Activated T-helper 9 cell treated with anti-CD3 and anti-CD28 coated beads, Interleukin-2, amount 50 U/mL, for 16 hours (primary cell): ENCODE measurements around the gene KCNJ15.
"Not testable (repeated sequence)": the region's sequence is repeated elsewhere in the genome, so short reads cannot be mapped to it uniquely, and the experiment has no call there.

Experiments
- DNase-seq: peaks from one replicate; pipeline ENCODE4 v3.0.0-alpha.2; 2020; ENCODE audit warnings: low read depth

Gene KCNJ15

DNA sequence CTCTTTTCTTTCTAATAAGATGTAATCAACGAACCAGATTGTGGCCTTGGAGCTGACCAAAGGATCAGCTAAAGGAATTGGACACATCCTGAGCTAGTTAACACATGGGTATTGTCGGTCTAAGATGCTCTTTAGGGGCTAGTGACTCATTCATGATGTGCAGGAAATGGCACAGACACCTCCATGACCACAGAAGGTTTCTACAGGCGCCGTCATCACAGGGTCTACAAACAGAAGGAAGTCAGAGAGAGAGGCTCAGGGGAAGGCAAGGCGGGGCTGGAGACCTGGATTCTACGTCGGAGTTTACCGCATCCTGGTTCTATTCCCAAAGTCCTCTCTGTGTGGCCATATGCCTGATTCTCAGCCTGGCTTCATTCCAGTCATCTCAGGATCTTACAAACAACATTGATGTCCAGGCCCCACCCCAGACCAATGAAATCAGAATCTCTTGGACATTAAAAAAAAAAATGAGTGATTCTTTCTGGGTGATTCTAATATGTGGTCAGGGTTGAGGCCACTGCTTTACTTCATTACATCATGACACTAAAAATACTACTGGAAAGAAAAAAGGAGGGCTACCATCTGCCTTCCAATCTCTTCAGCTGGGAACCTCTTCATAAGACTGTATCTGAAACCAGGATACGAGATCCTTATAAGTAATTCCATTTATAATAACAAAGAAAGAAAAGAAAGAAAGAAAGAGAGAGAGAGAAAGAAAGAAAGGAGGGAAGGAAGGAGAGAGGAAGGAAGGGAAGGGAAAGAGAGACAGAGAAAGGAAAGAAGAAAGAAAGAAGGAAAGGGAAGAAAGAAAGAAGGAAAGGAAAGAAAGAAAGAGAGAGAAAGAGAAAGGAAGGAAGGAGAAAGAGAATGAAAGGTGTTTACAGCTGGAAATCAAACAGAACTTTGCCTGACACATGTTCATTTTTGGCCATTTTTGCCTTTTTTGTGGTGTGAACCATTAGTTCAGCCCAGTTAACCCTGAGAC, 11.6 kb upstream of the KCNJ15 start:
- DNase-seq, result peak; percentile 14

DNA sequence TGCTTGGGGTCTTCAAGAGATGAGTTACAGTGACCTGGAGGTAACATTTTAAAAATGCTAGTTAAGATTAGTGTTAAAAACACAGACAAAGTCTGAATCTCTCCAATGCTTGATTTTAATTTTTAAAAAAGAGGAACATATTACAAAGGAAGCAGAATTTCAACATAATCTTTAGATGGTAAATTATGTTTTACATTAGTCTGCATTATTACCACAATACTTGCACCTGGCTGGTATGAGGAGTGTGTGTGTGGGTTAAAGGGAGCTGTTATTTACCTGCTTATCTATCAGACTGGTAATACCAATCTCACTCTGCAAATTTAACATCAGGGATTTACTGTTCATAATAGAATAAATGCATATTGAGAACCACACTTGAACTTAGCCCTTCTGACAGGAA, 10.3 kb upstream of the KCNJ15 start:
- no peak for DNase-seq

DNA sequence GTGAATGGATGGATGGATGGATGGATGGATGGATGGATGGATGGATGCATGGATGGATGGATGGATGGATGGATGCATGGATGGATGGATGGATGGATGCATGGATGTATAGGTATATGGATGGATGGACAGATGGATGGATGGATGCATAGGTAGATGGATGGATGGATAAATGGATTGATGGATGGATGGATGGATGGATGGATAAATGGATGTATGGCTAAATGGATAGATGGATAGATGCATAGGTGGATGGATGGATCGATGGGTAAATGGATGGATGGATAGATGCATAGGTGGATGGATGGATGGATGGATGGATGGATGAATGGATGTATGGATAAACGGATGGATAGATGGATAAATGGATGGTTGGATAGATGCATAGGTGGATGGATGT, 9.7 kb upstream of the KCNJ15 start:
- not testable (repeated sequence) for DNase-seq

DNA sequence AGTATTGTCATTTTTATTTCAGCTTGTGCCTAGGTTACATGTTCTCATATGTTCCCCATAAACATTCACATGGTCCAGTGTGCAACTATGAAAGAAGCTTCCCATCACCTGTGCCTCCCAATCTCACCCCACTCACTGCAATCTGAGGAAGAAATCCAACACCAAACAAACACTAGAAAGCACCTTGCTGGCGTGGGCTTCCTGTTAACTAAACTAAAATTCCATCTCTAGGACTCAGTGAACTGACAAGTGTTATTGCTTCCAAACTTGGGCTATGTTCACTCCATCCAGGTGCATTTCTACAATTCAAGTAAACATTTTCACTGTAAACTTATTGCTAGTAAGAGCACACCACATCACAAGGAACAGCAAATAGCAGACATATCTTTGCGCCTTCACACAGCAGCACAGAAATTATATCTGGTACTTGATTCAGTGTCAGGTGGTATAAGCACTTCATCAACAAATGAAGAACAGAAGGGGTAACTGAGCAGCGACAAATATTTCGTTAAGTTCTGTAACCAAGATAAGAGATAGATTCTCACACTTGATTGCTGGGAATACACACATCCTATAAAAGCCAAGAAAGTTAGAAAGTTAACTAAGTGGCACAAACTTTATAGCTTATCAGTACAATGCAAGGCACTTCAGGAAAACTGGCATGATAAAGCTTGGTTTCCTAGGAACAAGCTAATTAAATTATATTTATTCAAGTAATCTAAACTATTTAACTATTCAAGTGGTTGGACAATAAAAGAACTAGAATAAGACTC, 8.9 kb upstream of the KCNJ15 start:
- no peak for DNase-seq

DNA sequence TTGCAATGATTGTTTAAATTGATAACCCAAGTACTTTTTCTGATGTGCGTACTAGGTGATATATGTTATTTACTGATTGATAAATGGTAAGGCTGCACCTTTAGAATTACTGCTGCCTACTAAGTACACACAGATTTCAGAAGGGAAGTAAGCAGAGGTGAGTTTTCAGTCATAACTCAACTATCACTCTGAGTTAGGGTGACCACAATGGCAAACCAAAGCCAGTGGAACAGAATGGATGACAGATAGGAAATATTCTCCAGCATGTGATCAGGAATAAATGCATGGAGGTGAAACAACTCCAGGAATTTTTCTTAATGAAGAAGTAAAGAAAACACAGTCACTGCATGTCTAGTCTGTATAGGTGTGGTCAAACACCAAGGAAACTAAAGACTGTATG, 7.5 kb upstream of the KCNJ15 start:
- no peak for DNase-seq

DNA sequence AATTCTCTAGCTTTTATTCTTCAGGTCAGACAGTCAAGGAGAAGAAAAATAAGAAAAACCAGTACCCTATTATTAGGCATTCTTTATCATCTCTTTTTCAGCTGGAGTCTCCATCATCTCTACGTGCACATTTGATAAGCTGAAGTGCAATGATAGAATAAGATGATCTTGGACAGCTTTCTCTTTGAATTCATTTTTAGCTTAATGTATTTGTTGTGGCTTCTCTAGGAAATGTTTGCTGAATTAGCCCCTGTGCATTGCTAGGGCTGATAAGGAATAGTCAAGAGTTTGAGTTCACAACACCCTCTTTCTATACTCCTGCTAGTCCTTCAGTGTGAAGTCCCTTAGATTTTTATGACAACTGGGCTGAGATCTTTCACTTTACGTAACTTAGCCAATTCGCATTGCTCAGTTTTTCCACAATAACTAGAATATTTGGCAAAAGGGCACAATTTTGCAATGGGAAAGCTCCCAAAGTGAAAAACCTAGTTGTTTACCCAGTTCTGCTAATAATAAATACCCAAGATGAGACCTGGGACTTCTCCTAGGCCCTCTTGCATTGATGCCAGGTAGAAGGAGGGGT, 7.0 kb upstream of the KCNJ15 start:
- DNase-seq, result no peak

DNA sequence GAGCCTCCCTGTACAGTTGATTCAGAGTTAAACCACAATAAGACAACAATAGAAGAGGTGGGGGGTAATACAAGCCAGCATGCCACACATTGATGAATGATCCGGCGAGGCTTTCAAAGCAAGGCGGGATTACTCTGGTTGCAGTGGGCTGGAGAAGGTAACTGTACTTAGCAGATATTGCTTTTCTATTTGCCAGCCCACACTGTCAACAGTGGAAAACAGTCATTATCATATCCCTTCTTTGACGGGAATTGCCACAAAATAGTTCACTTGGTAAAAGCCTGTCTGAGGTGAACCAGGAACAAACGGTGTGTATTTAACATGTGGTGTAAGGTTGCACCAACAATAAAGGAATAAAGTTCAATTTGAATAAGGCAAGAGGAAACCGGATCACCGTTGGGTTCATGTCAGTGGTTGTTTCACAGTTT, 5.8 kb upstream of the KCNJ15 start:
- DNase-seq, result no peak

DNA sequence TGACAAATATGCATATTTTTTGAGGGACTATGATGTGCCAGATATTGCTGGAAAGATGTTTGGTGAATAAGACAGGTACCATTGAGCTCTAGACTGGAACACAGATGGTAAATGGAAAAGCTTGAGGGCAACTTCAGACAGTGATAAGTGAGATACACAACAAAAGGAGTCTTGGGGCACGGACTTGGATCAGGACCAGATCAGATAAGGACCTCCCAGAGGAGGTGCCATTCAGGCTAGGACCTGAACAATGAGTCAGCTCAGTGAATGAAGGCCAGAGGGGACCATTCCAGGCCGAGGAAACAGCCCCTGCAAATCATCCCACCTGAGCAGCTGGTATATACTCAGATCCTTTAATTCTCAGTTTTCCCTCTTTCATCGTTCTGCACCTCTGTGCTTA, 1.8 kb upstream of the KCNJ15 start:
- DNase-seq, result no peak

DNA sequence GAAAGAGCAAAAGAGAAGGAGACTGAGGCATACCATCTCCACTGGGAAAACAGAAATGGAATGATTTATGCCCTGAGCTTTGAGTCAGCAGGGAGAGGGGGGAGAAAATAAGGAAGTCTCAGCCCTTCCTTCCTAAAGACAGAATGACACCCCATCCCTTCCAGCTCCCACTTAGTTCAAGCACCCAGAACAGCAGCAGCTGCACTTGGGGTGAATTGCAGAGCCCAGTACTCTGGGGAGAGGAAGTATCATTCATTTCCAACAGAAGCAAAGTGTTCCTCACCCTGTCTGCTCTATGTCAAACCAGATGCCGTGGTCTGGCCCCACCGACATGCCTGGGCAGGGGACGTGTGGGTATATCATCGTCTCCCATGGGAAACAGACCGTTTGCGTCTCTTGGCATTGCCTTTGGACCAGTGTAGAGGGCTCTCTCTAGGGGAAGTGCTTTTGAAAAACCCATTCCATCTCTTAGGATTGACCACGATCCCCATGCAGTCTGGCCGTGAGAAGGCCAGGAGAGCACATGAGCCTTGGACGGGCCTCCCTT, 1.1 kb upstream of the KCNJ15 start:
- no peak for DNase-seq

DNA sequence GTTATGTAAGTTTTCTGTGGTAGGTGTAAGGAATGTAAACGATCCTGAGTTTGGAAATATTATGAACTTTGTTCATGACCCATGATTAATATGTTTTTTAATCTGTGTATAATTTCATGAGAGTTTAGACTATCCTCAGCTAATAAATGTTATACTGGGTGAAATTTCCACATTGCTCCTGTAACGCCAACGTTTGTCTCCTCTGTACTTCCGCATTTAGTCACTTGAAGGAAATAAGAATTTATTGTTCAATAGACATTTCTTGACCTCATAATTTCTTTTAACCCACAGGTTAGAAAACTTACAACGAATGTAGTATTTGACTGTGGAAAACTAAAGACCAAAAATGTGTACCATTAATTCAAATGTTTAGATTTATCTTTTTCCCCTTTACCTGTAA, 876 bp downstream of the KCNJ15 start:
- DNase-seq, result no peak

DNA sequence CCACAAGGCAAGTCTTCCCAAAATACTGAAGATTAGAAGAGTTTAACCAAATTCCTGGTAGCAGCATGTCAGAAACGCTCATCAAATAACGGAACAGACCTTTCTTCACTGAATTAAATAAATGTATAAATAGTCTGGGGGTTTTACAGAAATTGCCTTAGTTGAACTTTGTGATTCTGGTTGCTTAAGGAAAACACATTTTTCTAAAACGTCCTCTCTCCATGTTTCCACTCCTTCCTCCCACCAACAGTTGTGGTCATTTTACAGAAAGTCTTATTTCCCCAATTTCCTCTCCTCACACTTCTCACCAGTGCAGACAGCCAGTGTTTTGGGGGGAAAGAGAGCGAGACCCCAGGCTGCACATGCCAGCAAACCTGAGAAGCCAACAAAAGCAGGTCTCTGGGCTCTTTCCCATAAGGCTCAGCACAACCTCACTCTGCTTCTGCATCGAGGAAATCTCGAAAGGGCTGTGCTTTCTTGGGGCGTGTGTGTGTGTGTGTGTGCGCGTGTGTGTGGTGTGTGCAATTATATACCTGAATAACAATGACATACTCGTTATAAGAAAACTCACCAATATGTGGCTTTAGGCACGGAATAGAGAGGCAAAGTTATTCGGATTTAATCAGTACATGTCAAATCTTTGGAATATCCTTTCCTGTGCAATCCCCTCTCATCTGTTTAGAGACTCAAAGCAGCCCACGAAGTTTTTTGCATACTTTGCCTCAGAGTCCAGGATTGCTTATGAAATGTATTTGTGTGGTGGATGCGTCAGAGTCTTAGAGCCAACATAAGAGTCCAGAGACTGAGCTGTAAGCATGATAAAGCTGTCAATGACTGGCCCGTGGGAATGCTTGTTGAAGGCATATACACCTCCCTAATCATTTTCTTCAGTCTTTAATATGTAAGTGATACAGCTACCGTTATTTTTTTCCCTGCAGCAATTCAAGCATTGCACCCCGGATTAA, 2.0 kb downstream of the KCNJ15 start:
- no peak for DNase-seq

DNA sequence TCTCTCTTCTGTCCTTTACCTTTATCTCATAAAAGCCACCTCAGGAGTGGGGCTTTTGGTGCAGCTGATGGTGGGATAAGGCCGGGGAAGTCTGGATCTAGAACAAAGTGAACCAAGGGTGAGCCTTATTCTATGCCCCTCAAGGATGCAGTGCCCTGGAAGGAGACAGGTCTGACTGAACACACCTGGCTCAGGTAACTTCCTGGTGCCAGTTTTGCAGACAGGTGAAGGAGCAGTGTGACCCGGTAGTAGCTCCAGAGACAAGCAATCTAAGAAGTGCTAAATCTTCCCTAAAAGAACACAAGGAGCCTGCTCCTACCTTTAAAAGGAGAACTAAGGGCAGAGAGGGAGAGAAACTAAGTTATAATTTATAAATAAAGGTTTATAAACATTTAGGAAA, 2.9 kb downstream of the KCNJ15 start:
- no peak for DNase-seq

DNA sequence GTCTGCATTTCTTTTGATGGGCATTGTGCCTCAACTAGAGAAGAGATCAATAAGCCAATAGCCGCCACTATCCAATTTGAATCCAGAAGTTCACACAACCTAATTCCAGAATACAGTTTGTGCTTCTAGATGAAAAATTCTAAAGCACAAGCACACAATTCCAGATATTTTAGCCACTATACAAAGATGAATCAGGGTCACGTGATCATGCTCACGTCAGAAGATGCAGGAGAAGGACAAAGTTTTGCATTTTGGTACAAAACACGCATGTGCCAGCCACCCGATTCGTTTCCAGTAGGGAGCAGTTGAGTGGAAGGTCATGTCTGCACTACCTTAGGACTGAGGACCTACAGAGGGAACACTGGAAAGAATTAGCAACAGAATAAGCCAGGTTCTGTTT, 3.6 kb downstream of the KCNJ15 start:
- no peak for DNase-seq

DNA sequence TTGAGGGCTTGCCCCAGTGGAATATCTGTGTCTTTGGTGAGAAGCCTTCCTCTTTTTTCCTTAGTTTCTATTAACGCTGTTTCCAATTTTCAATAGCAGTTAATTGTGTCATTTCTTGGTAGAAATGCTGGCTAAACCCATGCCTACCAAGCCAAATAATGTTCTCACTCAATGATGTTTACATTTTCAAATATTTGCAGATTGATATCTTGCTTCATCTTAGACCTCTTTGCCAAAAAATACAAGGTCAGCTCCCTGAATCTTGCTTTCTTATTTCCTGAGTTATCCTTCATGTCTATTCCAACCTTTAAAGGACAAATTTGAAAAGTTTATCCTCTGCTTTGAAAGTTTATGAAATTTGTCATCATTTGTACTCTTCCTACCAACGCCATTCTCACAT, 5.1 kb downstream of the KCNJ15 start:
- DNase-seq, result no peak

DNA sequence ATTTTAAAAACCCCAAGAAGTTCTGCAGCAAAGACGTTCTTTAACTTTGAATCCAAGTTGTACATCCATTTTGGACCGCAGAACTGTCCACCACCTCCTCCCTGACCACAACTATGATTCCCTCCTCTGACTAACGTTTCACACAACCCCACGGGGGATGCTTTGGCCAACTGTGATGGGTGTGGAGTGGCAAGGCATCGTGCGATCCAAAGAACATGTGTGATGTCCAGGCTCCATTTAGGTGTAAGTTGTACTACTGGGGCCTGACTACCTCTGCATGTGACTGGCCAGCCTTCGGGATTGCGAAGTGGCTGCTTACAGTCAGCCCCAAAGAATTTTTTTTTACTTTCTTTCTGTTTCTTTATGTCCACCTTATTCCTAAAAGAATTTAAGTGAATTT, 6.7 kb downstream of the KCNJ15 start:
- no peak for DNase-seq

DNA sequence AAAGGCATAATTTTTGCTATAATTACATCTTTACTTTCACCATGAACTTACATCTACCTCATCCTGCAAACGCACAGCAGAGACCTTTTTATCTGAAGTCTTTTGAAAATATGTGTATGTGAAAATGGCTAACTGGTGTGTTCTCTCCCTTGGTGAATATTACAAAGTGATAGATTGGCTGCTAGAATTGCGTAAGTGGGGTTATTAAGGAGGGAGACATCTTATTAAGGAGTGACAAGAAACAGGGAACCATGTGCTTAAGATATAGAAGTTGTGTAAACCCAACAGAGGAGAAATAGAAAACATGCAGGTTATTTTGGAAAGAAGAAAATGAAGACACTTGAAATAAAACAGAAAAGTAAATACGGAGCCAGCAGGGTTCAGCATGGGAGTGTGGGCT, 7.8 kb downstream of the KCNJ15 start:
- no peak for DNase-seq

DNA sequence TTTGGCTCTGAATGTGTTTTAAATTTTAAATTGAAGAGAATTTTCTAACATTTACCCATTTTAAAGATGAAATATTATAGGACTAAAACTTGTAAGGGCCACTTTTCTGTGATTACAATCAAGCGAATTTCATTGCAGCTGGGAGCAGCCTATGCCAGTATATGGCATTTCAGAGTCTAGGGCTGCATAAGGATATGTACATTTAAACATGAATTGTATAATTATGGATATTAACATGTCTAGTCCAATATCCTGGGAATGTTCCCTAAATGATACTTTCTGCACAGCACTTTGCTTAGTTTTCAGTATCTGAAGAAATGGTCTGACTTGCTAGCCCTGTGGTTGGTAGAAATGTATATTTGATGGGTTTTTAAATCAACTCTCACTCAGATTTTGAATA, 8.4 kb downstream of the KCNJ15 start:
- no peak for DNase-seq

DNA sequence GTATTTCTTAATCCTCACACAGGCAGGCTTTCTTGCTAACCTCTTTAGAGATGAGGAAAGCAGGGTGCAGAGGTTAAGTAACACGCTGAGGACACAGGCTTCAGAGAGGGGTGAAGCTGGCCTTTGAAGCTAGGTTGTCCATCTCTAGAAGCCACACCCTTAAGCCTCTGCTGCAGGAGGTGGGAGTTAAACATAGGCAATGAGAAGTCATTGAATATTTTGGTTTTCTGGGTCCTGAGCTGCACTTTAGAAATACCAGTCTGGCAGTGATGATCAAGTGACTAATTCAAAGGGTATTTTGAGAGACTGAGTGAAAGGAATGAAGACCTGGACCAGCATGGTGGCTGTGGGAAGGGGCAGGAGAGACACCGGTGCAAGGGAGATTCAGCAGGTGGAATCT, 9.9 kb downstream of the KCNJ15 start:
- no peak for DNase-seq

DNA sequence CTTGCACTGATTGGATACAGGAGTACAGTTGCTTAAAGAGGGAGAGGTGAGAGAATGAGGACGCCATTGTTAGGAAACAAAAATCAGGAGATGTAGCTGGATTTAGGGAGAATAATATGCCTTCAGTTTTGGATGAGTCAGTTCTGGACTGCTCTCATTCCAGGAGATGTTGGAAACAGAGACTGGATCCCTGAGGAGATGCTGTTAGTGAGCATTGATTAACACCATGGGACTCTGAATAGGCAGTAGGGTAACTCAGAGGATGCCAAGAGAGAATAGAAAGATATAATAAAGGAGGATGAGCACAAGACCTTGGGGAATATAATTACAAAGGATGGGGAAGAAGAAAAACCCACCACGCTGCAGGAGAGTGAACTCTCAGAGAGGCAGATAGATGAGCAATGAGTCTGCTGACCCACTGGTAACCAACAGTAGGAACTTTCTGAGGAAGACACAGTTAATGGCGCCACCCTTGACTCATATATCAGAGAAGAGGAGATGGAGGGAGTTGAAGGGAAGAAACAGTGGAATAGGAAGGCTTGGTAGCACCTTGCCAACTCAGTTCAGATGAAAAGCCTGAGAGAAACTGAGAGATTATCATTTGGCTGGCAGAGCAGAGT, 10.5 kb downstream of the KCNJ15 start:
- DNase-seq, result no peak

DNA sequence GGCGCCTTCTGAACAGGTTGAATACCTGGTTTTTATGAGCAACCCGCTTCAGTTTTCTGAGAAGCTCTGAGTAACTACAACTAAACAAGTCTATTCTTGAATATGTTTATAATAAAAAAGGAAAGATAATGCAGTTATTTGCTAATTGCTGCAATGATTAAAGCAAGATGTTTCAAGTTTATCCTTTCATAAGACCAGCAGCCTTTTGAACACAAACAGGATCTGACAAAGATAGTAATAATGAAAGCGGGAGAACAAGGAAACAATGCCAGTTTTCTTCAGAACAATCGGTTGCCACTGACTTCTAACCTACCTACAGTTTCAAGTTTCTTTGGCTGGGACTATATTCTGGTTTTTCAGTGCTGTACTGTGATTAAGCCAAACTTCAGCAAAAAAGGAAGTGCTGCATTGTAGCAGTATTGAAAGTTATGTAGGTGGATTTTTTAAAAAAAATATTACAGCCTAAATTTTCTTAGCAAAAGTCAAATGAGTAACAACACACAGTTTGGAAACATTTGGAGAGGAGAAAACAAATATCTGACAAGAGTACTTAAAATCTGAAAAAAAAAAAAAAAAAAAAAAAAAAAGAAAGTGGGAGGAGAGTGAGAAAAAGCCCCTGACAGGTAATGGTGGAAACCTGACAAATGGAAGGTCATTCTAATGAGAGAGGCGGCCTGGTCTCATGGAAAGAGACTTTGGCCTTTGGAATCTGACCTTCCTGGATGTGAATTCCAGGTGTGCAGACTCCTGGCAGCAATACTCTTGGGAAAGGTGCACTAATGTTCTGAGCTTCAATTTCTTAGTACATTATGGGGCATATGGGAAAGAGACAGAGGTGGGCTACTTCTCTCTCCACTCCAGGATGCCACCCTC, 11.4 kb downstream of the KCNJ15 start:
- DNase-seq, result no peak
